NK-92 treated with Interleukin-12 subunit alpha and Interleukin-12 subunit beta, amount 100 ng/mL, for 24 hours (cell line): ENCODE measurements around the gene CP.

Source experiments
- DNase-seq: peaks from one replicate; lab custom pipeline; 2025; lab: John Stamatoyannopoulos, UW

Gene CP

GRCh38 chr3:149186219-149186618, 35.4 kb downstream of the CP start:
- no peak for DNase-seq

GRCh38 chr3:149181182-149181581, 40.4 kb downstream of the CP start:
- no peak for DNase-seq

- no peak for DNase-seq
These were observed 41.5 kb downstream of the CP start for GRCh38 chr3:149180057-149180573.

GRCh38 chr3:149179220-149179619, 42.4 kb downstream of the CP start:
- no peak for DNase-seq

GRCh38 chr3:149177122-149177521, 44.5 kb downstream of the CP start:
- no peak for DNase-seq

- no peak for DNase-seq
These were observed 46.7 kb downstream of the CP start for GRCh38 chr3:149174901-149175300.

- no peak for DNase-seq
These were observed 51.0 kb downstream of the CP start for GRCh38 chr3:149170672-149171071.

GRCh38 chr3:149167898-149168297, 53.7 kb downstream of the CP start:
- DNase-seq = no peak

- no peak for DNase-seq
These were observed 58.6 kb downstream of the CP start for GRCh38 chr3:149163066-149163465.

- DNase-seq = no peak
These were observed 59.6 kb downstream of the CP start for GRCh38 chr3:149162007-149162406.

- DNase-seq = no peak
These were observed 60.8 kb downstream of the CP start for GRCh38 chr3:149160754-149161300.

- DNase-seq = no peak
These were observed 68.2 kb downstream of the CP start for GRCh38 chr3:149153402-149153801.

GRCh38 chr3:149152420-149152819, 69.2 kb downstream of the CP start:
- DNase-seq = peak; percentile 57

GRCh38 chr3:149151843-149152242, 69.8 kb downstream of the CP start:
- DNase-seq = peak; percentile 10

- DNase-seq = no peak
These were observed 71.2 kb downstream of the CP start for GRCh38 chr3:149150436-149150835.

GRCh38 chr3:149145974-149146373, 75.7 kb downstream of the CP start:
- no peak for DNase-seq

- DNase-seq = peak; percentile 13
These were observed 76.3 kb downstream of the CP start for GRCh38 chr3:149145356-149145755.

- no peak for DNase-seq
These were observed 78.9 kb downstream of the CP start for GRCh38 chr3:149142682-149143081.

GRCh38 chr3:149134575-149134974, 87.1 kb downstream of the CP start:
- no peak for DNase-seq

GRCh38 chr3:149131589-149131988, 90.0 kb downstream of the CP start:
- no peak for DNase-seq

GRCh38 chr3:149129326-149130205, 92.1 kb downstream of the CP start, which contains the start of gene HPS3:
Gene HPS3 (plus strand): TSS chr3:149129638. CDS start chr3:149129724, 86 bp downstream.
- peak; percentile 82 for DNase-seq

GRCh38 chr3:149128821-149129220, 92.8 kb downstream of the CP start:
- DNase-seq = no peak
